H1 (cell line): ENCODE results near the gene GCAT.

ENCODE experiments used
- CTCF ChIP-seq, 3 experiments: IDR thresholded peaks; 1 replicate in 2 of 3; 2 replicates in 1 of 3; pipeline versions ENCODE4 v1.5.1 to v1.6.1; 2011; ENCODE audit warnings: low read length in 3 of 3, mild to moderate bottlenecking in 3 of 3, inconsistent platforms in 2 of 3, low read depth in 1 of 3, moderate library complexity in 1 of 3; ENCODE audit not compliant: insufficient read depth in 1 of 3; ENCODE audit errors: control extremely low read depth in 1 of 3
- EZH2 ChIP-seq: fragments of 200-600 bp; sonication (generic); IDR thresholded peaks from 2 replicates; pipeline ENCODE4 v1.7.1; 2012; ENCODE audit warnings: low read depth, mild to moderate bottlenecking, moderate library complexity, low read length, inconsistent platforms; ENCODE audit not compliant: severe bottlenecking
- GABPA ChIP-seq: IDR thresholded peaks from 2 replicates; pipeline ENCODE4 v1.6.1; 2011; ENCODE audit warnings: mild to moderate bottlenecking, low read length, moderate library complexity, borderline replicate concordance; ENCODE audit not compliant: insufficient read depth
- GTF2F1 ChIP-seq: IDR thresholded peaks from 2 replicates; pipeline ENCODE4 v1.6.1; 2012; ENCODE audit warnings: low read depth, low read length, improper control_type of control experiment, borderline replicate concordance
- KDM1A ChIP-seq: fragments of 200-600, 300-600 bp; sonication (generic); IDR thresholded peaks from 2 replicates; pipeline ENCODE4 v1.7.1; 2016; ENCODE audit warnings: mild to moderate bottlenecking, low read length, borderline replicate concordance
- NRF1 ChIP-seq: IDR thresholded peaks from 2 replicates; pipeline ENCODE4 v1.6.1; 2011; ENCODE audit warnings: mild to moderate bottlenecking, low read depth, low read length, improper control_type of control experiment
- POLR2A ChIP-seq, 2 experiments: IDR thresholded peaks; 1 replicate in 1 of 2; 2 replicates in 1 of 2; pipeline ENCODE4 v1.6.1; 2011; ENCODE audit warnings: low read depth in 2 of 2, low read length in 2 of 2, mild to moderate bottlenecking in 2 of 2; ENCODE audit errors: control extremely low read depth in 1 of 2
- POLR2AphosphoS5 ChIP-seq: IDR thresholded peaks from 2 replicates; pipeline ENCODE4 v1.6.1; 2011; ENCODE audit warnings: low read depth, low read length
- POU5F1 ChIP-seq: IDR thresholded peaks from 2 replicates; pipeline ENCODE4 v1.6.1; 2011; ENCODE audit warnings: low read depth, mild to moderate bottlenecking, low read length, moderate library complexity
- RFX5 ChIP-seq: IDR thresholded peaks from 2 replicates; pipeline ENCODE4 v1.6.1; 2011; ENCODE audit warnings: low read depth, low read length, improper control_type of control experiment, borderline replicate concordance
- SRF ChIP-seq: IDR thresholded peaks from 2 replicates; pipeline ENCODE4 v1.6.1; 2011; ENCODE audit warnings: mild to moderate bottlenecking, low read depth, low read length, moderate library complexity

GRCh38 chr22:37778370-37779009, 29.2 kb upstream of the GCAT start:
- no peak for TF ChIP-seq SRF
- TF ChIP-seq CTCF (IDR thresholded peaks at IDR 0.05; ENCODE audit: control extremely low read depth in 1 of 3, insufficient read depth in 1 of 3, low read depth in 1 of 3, low read length in 3 of 3), result no peak
- no peak for TF ChIP-seq GABPA
- no peak for TF ChIP-seq POLR2A (IDR thresholded peaks at IDR 0.05; ENCODE audit: control extremely low read depth in 1 of 2, low read depth in 2 of 2, low read length in 2 of 2)
- TF ChIP-seq GTF2F1, result no peak
- TF ChIP-seq NRF1, result no peak
- no peak for TF ChIP-seq KDM1A
- TF ChIP-seq POLR2AphosphoS5, result no peak
- no peak for TF ChIP-seq RFX5
- TF ChIP-seq EZH2, result no peak
- no peak for TF ChIP-seq POU5F1
